Panc1 (cell line): ENCODE measurements around the gene MRPL50. TPM values are rescaled to one million over a fixed set of nuclear protein-coding genes. Genes with fewer than 3 reads are reported as not detected.

Experiments used
- ATAC-seq: fragments of 200-7000 bp; cut with Tn5 transposase; 2 replicates; pipeline ENCODE4 v1.9.1; 2020; ENCODE audit warnings: mild to moderate bottlenecking, moderate library complexity
- BruUV-seq: library from RNA; stranded (reverse); fragments of 400-500 nt; replicated peaks from 2 replicates; lab custom pipeline; 2021; lab: Mats Ljungman, UMichigan
- CTCF ChIA-PET: fragments of 300-600 bp; sonication (Branson Sonifier 250); formaldehyde crosslinking; loops from one replicate; lab custom pipeline; 2022; ENCODE audit warnings: antibody characterized with exemption; lab: Charles Lee
- POLR2A ChIA-PET: fragments of 300-600 bp; sonication (Branson Sonifier 250); formaldehyde crosslinking; loops from one replicate; lab custom pipeline; 2022; ENCODE audit warnings: antibody characterized with exemption; lab: Charles Lee
- DNase-seq: peaks from one replicate; pipeline ENCODE4 v3.0.0-alpha.2; 2010; ENCODE audit warnings: low read depth, low spot score
- H3K27ac ChIP-seq: 2 replicates; pipeline ENCODE4 v1.5.1; 2011; ENCODE audit warnings: mild to moderate bottlenecking, low read length, inconsistent platforms
- H3K27me3 ChIP-seq: fragments of 200-500 bp; sonication (Bioruptor generic); 2 replicates; pipeline ENCODE4 v1.6.0; 2014; ENCODE audit warnings: low read length, inconsistent platforms; ENCODE audit not compliant: control insufficient read depth, insufficient read depth
- H3K36me3 ChIP-seq: fragments of 200-500 bp; sonication (Bioruptor generic); 2 replicates; pipeline ENCODE4 v1.5.1; 2014; ENCODE audit warnings: inconsistent platforms, mild to moderate bottlenecking, low read length, moderate library complexity; ENCODE audit not compliant: control insufficient read depth, insufficient read depth
- H3K4me1 ChIP-seq: 2 replicates; pipeline ENCODE4 v1.5.1; 2011; ENCODE audit warnings: inconsistent platforms, mild to moderate bottlenecking, low read length, moderate library complexity; ENCODE audit not compliant: control insufficient read depth, insufficient read depth
- H3K4me3 ChIP-seq, 2 experiments: 2 replicates each; pipeline ENCODE4 v1.5.1; 2011 to 2012; ENCODE audit warnings: low read depth in 2 of 2, low read length in 2 of 2, mild to moderate bottlenecking in 2 of 2, inconsistent platforms in 1 of 2, moderate library complexity in 1 of 2
- H3K9me3 ChIP-seq: fragments of 200-500 bp; sonication (Bioruptor generic); 2 replicates; pipeline ENCODE4 v1.5.1; 2014; ENCODE audit warnings: low read depth, mild to moderate bottlenecking, inconsistent platforms, low read length, moderate library complexity; ENCODE audit not compliant: control insufficient read depth, insufficient read depth
- POLR2AphosphoS5 ChIP-seq: IDR thresholded peaks from 2 replicates; pipeline ENCODE4 v1.6.1; 2012; ENCODE audit warnings: mild to moderate bottlenecking, low read depth, low read length, moderate library complexity
- SIN3A ChIP-seq: IDR thresholded peaks from 2 replicates; pipeline ENCODE4 v1.6.1; 2012; ENCODE audit warnings: low read depth, mild to moderate bottlenecking, low read length, moderate library complexity, borderline replicate concordance; ENCODE audit not compliant: insufficient read depth
- TCF7L2 ChIP-seq: IDR thresholded peaks from 2 replicates; pipeline ENCODE4 v1.6.1; 2011; ENCODE audit warnings: mild to moderate bottlenecking, low read depth, low read length, inconsistent platforms
- in situ Hi-C: cut with HindIII; loops from 2 replicates; pipeline ENCODE4 v1.10.0; 2016; ENCODE audit warnings: low sequenced_read_pairs, low pct_unique_long_range_greater_than_20kb
- intact Hi-C: fragments of 100-400 bp; cut with micrococcal nuclease; formaldehyde crosslinking; loops from one replicate; pipeline ENCODE4 v1.10.0; 2022; ENCODE audit not compliant: unreplicated experiment
- total RNA-seq: library from RNA; stranded (reverse); gene quantifications from one replicate; pipeline ENCODE4 v1.2.1, GENCODE V29; 2021; ENCODE audit not compliant: unreplicated experiment
- TF ChIP-seq, protein P1 (sequence below): fragments of 450-650 bp; IDR thresholded peaks from 2 replicates; pipeline ENCODE4 v1.5.1; 2017; ENCODE audit warnings: mild to moderate bottlenecking
- TF ChIP-seq, protein P2 (sequence below), 2 experiments: IDR thresholded peaks; 2 replicates each; pipeline ENCODE4 v1.6.1; 2011 to 2012; ENCODE audit warnings: low read depth in 2 of 2, control low read depth in 1 of 2, low read length in 1 of 2, mild to moderate bottlenecking in 1 of 2, moderate library complexity in 1 of 2; ENCODE audit not compliant: insufficient read depth in 1 of 2

Gene MRPL50
- total RNA-seq, 1 experiment from 2014 or later = 7.2 TPM

DNA sequence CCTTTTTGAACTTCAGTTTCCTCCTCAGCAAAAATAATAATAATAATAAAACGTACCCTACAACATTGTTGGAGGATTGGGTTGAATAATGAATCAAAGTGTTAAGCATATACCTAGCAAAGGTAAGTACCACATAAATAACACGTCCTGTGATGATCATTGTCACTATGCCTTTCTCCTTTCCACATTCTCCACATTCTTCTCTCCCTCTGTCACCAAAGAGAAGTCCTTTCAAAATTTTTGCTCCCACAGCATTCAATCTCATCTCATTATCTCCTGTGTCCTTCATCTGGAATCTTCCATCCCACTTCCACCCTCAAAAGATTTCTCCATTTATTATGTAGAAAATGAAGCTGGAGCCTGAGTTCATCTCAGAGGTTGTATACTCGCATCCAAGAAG lies 44.3 kb upstream of the MRPL50 start:
- no peak for TF ChIP-seq SIN3A
- TF ChIP-seq, protein P1, sequence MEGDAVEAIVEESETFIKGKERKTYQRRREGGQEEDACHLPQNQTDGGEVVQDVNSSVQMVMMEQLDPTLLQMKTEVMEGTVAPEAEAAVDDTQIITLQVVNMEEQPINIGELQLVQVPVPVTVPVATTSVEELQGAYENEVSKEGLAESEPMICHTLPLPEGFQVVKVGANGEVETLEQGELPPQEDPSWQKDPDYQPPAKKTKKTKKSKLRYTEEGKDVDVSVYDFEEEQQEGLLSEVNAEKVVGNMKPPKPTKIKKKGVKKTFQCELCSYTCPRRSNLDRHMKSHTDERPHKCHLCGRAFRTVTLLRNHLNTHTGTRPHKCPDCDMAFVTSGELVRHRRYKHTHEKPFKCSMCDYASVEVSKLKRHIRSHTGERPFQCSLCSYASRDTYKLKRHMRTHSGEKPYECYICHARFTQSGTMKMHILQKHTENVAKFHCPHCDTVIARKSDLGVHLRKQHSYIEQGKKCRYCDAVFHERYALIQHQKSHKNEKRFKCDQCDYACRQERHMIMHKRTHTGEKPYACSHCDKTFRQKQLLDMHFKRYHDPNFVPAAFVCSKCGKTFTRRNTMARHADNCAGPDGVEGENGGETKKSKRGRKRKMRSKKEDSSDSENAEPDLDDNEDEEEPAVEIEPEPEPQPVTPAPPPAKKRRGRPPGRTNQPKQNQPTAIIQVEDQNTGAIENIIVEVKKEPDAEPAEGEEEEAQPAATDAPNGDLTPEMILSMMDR = no peak
- no peak for TF ChIP-seq TCF7L2
- TF ChIP-seq, protein P2, sequence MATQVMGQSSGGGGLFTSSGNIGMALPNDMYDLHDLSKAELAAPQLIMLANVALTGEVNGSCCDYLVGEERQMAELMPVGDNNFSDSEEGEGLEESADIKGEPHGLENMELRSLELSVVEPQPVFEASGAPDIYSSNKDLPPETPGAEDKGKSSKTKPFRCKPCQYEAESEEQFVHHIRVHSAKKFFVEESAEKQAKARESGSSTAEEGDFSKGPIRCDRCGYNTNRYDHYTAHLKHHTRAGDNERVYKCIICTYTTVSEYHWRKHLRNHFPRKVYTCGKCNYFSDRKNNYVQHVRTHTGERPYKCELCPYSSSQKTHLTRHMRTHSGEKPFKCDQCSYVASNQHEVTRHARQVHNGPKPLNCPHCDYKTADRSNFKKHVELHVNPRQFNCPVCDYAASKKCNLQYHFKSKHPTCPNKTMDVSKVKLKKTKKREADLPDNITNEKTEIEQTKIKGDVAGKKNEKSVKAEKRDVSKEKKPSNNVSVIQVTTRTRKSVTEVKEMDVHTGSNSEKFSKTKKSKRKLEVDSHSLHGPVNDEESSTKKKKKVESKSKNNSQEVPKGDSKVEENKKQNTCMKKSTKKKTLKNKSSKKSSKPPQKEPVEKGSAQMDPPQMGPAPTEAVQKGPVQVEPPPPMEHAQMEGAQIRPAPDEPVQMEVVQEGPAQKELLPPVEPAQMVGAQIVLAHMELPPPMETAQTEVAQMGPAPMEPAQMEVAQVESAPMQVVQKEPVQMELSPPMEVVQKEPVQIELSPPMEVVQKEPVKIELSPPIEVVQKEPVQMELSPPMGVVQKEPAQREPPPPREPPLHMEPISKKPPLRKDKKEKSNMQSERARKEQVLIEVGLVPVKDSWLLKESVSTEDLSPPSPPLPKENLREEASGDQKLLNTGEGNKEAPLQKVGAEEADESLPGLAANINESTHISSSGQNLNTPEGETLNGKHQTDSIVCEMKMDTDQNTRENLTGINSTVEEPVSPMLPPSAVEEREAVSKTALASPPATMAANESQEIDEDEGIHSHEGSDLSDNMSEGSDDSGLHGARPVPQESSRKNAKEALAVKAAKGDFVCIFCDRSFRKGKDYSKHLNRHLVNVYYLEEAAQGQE (IDR thresholded peaks at IDR 0.05; ENCODE audit: insufficient read depth in 1 of 2, low read depth in 2 of 2, low read length in 1 of 2) = no peak
- no peak for TF ChIP-seq POLR2AphosphoS5
- ATAC-seq (no peak), DNase-seq (no peak)
- no peaks in the 10 kb centered on the region for H3K9me3 ChIP-seq
- POLR2A ChIA-PET = no interaction called here
- H3K27ac ChIP-seq = no peak overlapping the region
- no peak overlapping the region for H3K4me3 ChIP-seq
- no TSS peak for BruUV-seq
- CTCF ChIA-PET = no interaction called here
- no peaks in the 10 kb centered on the region for H3K36me3 ChIP-seq
- no peaks in the 10 kb centered on the region for H3K4me1 ChIP-seq
- intact Hi-C loops = no loop called here
- H3K27me3 ChIP-seq = no peaks in the 10 kb centered on the region
- in situ Hi-C loops = no loop called here

DNA sequence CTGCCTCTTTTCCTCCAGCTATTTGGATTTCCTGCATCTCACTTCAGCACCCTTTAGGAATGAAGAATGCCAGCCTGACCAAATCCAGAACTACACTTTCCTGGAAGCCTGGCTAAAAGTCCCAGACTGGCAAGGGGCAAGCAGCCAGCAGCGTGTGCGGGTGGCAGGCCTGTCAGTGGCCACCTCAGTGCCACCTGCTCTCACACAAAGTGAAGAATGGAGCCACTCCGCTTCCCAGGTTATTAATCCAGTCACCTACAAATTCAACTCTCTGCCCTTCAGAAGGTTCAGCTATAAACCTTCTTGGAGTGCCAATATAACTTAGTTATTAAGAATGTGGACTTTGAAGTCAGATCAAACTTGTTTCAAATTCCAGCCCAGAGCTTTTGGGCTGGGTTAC lies 43.9 kb upstream of the MRPL50 start:
- no TSS peak for BruUV-seq
- Histone ChIP-seq H3K27ac (no peak overlapping the region), H3K36me3 (no peaks in the 10 kb centered on the region), H3K9me3 (no peaks in the 10 kb centered on the region), H3K4me1 (no peaks in the 10 kb centered on the region), H3K27me3 (no peaks in the 10 kb centered on the region), H3K4me3 (no peak overlapping the region)
- ChIA-PET POLR2A (no interaction called here), CTCF (no interaction called here)
- DNase-seq = no peak
- TF ChIP-seq, protein P1 = no peak
- ATAC-seq = no peak
- in situ Hi-C loops = no loop called here
- intact Hi-C loops = no loop called here
